ENCODE measurements around the gene USP5. TPM values are rescaled to one million over a fixed set of nuclear protein-coding genes. Genes with fewer than 3 reads are reported as not detected.

Gene USP5
- total RNA-seq, 1 donor from 2014 or later: 146 TPM

DNA sequence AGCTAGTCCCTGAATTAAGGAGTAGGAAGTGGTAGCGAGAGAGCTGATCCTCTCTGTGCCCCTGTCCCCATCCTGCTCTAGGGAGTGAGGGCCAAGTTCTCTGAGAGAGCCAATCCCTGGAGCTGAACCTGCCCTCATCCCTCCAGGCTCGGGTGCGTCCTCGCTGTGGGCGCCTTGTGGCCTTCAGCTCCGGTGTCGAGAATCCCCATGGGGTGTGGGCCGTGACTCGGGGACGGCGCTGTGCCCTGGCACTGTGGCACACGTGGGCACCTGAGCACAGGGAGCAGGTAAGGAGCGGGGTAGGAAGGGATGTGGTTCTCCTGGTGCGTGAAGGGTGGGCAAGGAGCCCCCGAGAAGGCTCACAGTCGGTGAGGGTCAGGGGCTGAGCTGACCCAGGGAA is 13.1 kb upstream of the USP5 start:
- no peak for DNase-seq (ENCODE audit: low read depth)
- Histone ChIP-seq H3K4me1 (ENCODE audit: insufficient read depth, low read length) (no peaks in the 10 kb centered on the region), H3K4me3 (ENCODE audit: insufficient read depth, low read depth, low read length) (no peak overlapping the region), H3K4me2 (ENCODE audit: low read length) (no peak overlapping the region), H3K9me3 (ENCODE audit: insufficient read depth, low read depth, low read length) (no peaks in the 10 kb centered on the region), H2AFZ (ENCODE audit: low read depth, low read length) (no peak overlapping the region), H3K36me3 (ENCODE audit: insufficient read depth, low read length) (peaks cover 34% of the 10 kb centered on the region), H4K20me1 (ENCODE audit: insufficient read depth, low read length) (peaks cover 27% of the 10 kb centered on the region), H3K27me3 (ENCODE audit: insufficient read depth, low read length) (no peaks in the 10 kb centered on the region), H3K27ac (ENCODE audit: low read depth, low read length) (no peak overlapping the region), H3K9ac (ENCODE audit: low read length) (no peak overlapping the region), H3K79me2 (ENCODE audit: insufficient read depth, low read length) (no peaks in the 10 kb centered on the region)
- Mint-ChIP-seq H3K36me3 (ENCODE audit: low read depth, unreplicated experiment) (peaks cover 11% of the 10 kb centered on the region), H3K4me3 (ENCODE audit: unreplicated experiment) (no peak overlapping the region), H3K27ac (ENCODE audit: unreplicated experiment) (no peak overlapping the region), H3K4me1 (ENCODE audit: low read depth, unreplicated experiment) (no peaks in the 10 kb centered on the region), H3K27me3 (ENCODE audit: low read depth, unreplicated experiment) (no peaks in the 10 kb centered on the region), H3K9me3 (ENCODE audit: unreplicated experiment) (no peaks in the 10 kb centered on the region)
- FAIRE-seq: no peak
- TF ChIP-seq CTCF (IDR thresholded peaks at IDR 0.05; ENCODE audit: insufficient read depth, low read depth, low read length) (no peak), EZH2 (IDR thresholded peaks at IDR 0.05; ENCODE audit: insufficient read depth, low read length) (no peak)

- Histone ChIP-seq H3K79me2 (ENCODE audit: insufficient read depth, low read length) (no peaks in the 10 kb centered on the region), H3K36me3 (ENCODE audit: insufficient read depth, low read length) (peaks cover 32% of the 10 kb centered on the region), H3K27ac (ENCODE audit: low read depth, low read length) (no peak overlapping the region), H4K20me1 (ENCODE audit: insufficient read depth, low read length) (peaks cover 26% of the 10 kb centered on the region), H3K4me3 (ENCODE audit: insufficient read depth, low read depth, low read length) (no peak overlapping the region), H3K4me1 (ENCODE audit: insufficient read depth, low read length) (no peaks in the 10 kb centered on the region), H2AFZ (ENCODE audit: low read depth, low read length) (no peak overlapping the region), H3K27me3 (ENCODE audit: insufficient read depth, low read length) (no peaks in the 10 kb centered on the region), H3K4me2 (ENCODE audit: low read length) (no peak overlapping the region), H3K9ac (ENCODE audit: low read length) (no peak overlapping the region), H3K9me3 (ENCODE audit: insufficient read depth, low read depth, low read length) (no peaks in the 10 kb centered on the region)
- FAIRE-seq: no peak
- Mint-ChIP-seq H3K27ac (ENCODE audit: unreplicated experiment) (no peak overlapping the region), H3K9me3 (ENCODE audit: unreplicated experiment) (no peaks in the 10 kb centered on the region), H3K4me1 (ENCODE audit: low read depth, unreplicated experiment) (no peaks in the 10 kb centered on the region), H3K36me3 (ENCODE audit: low read depth, unreplicated experiment) (peaks cover 11% of the 10 kb centered on the region), H3K4me3 (ENCODE audit: unreplicated experiment) (no peak overlapping the region), H3K27me3 (ENCODE audit: low read depth, unreplicated experiment) (no peaks in the 10 kb centered on the region)
- TF ChIP-seq EZH2 (IDR thresholded peaks at IDR 0.05; ENCODE audit: insufficient read depth, low read length): no peak
- TF ChIP-seq CTCF (IDR thresholded peaks at IDR 0.05; ENCODE audit: insufficient read depth, low read depth, low read length): no peak
- DNase-seq (ENCODE audit: low read depth): no peak
These were observed 12.3 kb upstream of the USP5 start for GRCh38 chr12:6839482-6840201.

DNA sequence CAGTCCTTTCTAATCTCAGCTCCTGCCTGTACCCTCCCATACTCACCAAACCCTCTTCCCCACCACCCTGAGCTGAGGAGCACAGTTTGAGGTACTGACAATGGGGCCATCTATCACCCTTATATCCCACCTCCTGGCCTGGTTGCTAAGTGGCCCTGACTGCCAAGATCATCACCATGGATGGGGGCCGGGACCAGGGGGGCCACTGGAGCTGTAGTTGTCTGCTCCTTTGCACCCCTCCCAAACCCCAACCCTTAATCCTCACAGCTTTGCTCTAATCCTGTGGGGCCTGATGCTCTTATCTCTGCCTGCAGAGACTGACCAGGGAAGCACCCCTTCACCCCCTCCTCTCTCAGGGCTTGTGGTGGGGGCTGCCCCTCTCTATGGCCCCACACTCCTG is 11.6 kb upstream of the USP5 start:
- Histone ChIP-seq H2AFZ (ENCODE audit: low read depth, low read length) (no peak overlapping the region), H3K9ac (ENCODE audit: low read length) (no peak overlapping the region), H3K4me3 (ENCODE audit: insufficient read depth, low read depth, low read length) (no peak overlapping the region), H3K79me2 (ENCODE audit: insufficient read depth, low read length) (no peaks in the 10 kb centered on the region), H3K4me2 (ENCODE audit: low read length) (no peak overlapping the region), H3K36me3 (ENCODE audit: insufficient read depth, low read length) (peaks cover 37% of the 10 kb centered on the region), H3K4me1 (ENCODE audit: insufficient read depth, low read length) (no peaks in the 10 kb centered on the region), H3K27ac (ENCODE audit: low read depth, low read length) (no peak overlapping the region), H4K20me1 (ENCODE audit: insufficient read depth, low read length) (peaks cover 25% of the 10 kb centered on the region), H3K27me3 (ENCODE audit: insufficient read depth, low read length) (no peaks in the 10 kb centered on the region), H3K9me3 (ENCODE audit: insufficient read depth, low read depth, low read length) (no peaks in the 10 kb centered on the region)
- Mint-ChIP-seq H3K36me3 (ENCODE audit: low read depth, unreplicated experiment) (peaks cover 12% of the 10 kb centered on the region), H3K27ac (ENCODE audit: unreplicated experiment) (no peak overlapping the region), H3K27me3 (ENCODE audit: low read depth, unreplicated experiment) (no peaks in the 10 kb centered on the region), H3K4me3 (ENCODE audit: unreplicated experiment) (no peak overlapping the region), H3K4me1 (ENCODE audit: low read depth, unreplicated experiment) (no peaks in the 10 kb centered on the region), H3K9me3 (ENCODE audit: unreplicated experiment) (no peaks in the 10 kb centered on the region)
- DNase-seq (ENCODE audit: low read depth): no peak
- TF ChIP-seq EZH2 (IDR thresholded peaks at IDR 0.05; ENCODE audit: insufficient read depth, low read length): no peak
- no peak for FAIRE-seq

All from astrocyte (in vitro differentiated cells and primary cell).